GM18505 (cell line): ENCODE results near the gene USP54.

ENCODE experiments used
- ATAC-seq: cut with Tn5 transposase; IDR thresholded peaks from one replicate; pipeline ENCODE4 v1.9.1; 2021; ENCODE audit not compliant: unreplicated experiment
- POLR2A ChIP-seq: IDR thresholded peaks from 4 replicates; pipeline ENCODE4 v1.6.1; 2011; ENCODE audit warnings: borderline replicate concordance; ENCODE audit not compliant: insufficient read depth, insufficient read length; ENCODE audit errors: extremely low read depth

USP54 gene

GRCh38 chr10:73495226-73495883 is 95.8 kb downstream of the USP54 start:
- peak; percentile 88 for ATAC-seq
- TF ChIP-seq POLR2A = peak; percentile 96

GRCh38 chr10:73494877-73495225 is 96.3 kb downstream of the USP54 start:
- TF ChIP-seq POLR2A = no peak
- no peak for ATAC-seq

GRCh38 chr10:73494213-73494612 is 96.9 kb downstream of the USP54 start:
- ATAC-seq = no peak
- TF ChIP-seq POLR2A = no peak

- TF ChIP-seq POLR2A = no peak
- ATAC-seq = no peak
These were observed 97.4 kb downstream of the USP54 start for GRCh38 chr10:73493781-73494180.

GRCh38 chr10:73486601-73487000 is 104.5 kb downstream of the USP54 start:
- ATAC-seq = no peak
- no peak for TF ChIP-seq POLR2A

- no peak for ATAC-seq
These were observed 105.8 kb downstream of the USP54 start for GRCh38 chr10:73485320-73485719.

GRCh38 chr10:73480158-73480557 is 111.0 kb downstream of the USP54 start:
- ATAC-seq = no peak
- TF ChIP-seq POLR2A = no peak

More at GRCh38 chr10:73485320-73485719, 105.8 kb downstream of the USP54 start:
- TF ChIP-seq POLR2A = no peak

- TF ChIP-seq POLR2A = no peak
- ATAC-seq = no peak
These were observed 112.5 kb downstream of the USP54 start for GRCh38 chr10:73478636-73479035.

- ATAC-seq = no peak
- TF ChIP-seq POLR2A = no peak
These were observed 119.9 kb downstream of the USP54 start for GRCh38 chr10:73471226-73471625.

GRCh38 chr10:73469579-73469978 is 121.6 kb downstream of the USP54 start:
- no peak for ATAC-seq
- TF ChIP-seq POLR2A = no peak

- no peak for ATAC-seq
- no peak for TF ChIP-seq POLR2A
These were observed 123.9 kb downstream of the USP54 start for GRCh38 chr10:73467206-73467605.

GRCh38 chr10:73465978-73466726 is 125.0 kb downstream of the USP54 start:
- no peak for ATAC-seq
- TF ChIP-seq POLR2A = no peak

- TF ChIP-seq POLR2A = no peak
These were observed 130.2 kb downstream of the USP54 start for GRCh38 chr10:73460897-73461296.

GRCh38 chr10:73459683-73460314 is 131.3 kb downstream of the USP54 start:
- TF ChIP-seq POLR2A = no peak
- no peak for ATAC-seq

More at GRCh38 chr10:73460897-73461296, 130.2 kb downstream of the USP54 start:
- ATAC-seq = no peak
